Endothelial cell of umbilical vein (primary cell): ENCODE results near the gene BIK. TPM values are rescaled to one million over a fixed set of nuclear protein-coding genes. Genes with fewer than 3 reads are reported as not detected.

Experiments
- BruUV-seq: library from RNA; stranded (reverse); fragments of 400-500 nt; replicated peaks from 2 replicates; lab custom pipeline; 2021; lab: Mats Ljungman, UMichigan
- CTCF ChIA-PET: fragments of 300-600, 350-600 bp; sonication (Branson Sonifier 250); formaldehyde crosslinking; loops from one replicate; lab custom pipeline; 2021; ENCODE audit warnings: antibody characterized with exemption, inconsistent platforms; lab: Charles Lee
- POLR2A ChIA-PET: fragments of 300-600, 350-600 bp; sonication (Branson Sonifier 250); formaldehyde crosslinking; loops from one replicate; lab custom pipeline; 2021; ENCODE audit warnings: antibody characterized with exemption, inconsistent platforms; lab: Charles Lee
- DNase-seq: peaks from one replicate; pipeline ENCODE4 v3.0.0-alpha.2; 2011; ENCODE audit warnings: low read depth, low spot score
- FAIRE-seq: peaks from 2 replicates; lab custom pipeline; 2011; peaks lifted over from hg19 to GRCh38; lab: Jason Lieb, UNC
- H2AFZ ChIP-seq: 2 replicates; pipeline ENCODE4 v1.6.0; 2012; ENCODE audit warnings: low read depth, low read length, control low read depth, inconsistent platforms
- H3K27ac ChIP-seq: 2 replicates; pipeline ENCODE4 v1.5.1; 2011; ENCODE audit warnings: low read depth, mild to moderate bottlenecking, control low read depth, low read length, moderate library complexity; ENCODE audit not compliant: insufficient read depth
- H3K27me3 ChIP-seq, 2 experiments: 2 replicates each; pipeline versions ENCODE4 v1.6.0 to v1.6.1; 2011; ENCODE audit warnings: low read length in 2 of 2, mixed read lengths in 1 of 2; ENCODE audit not compliant: control insufficient read depth in 2 of 2, insufficient read depth in 2 of 2
- H3K36me3 ChIP-seq, 2 experiments: 2 replicates in 1 of 2; 3 replicates in 1 of 2; pipeline ENCODE4 v1.5.1; 2011; ENCODE audit warnings: low read length in 2 of 2, mild to moderate bottlenecking in 1 of 2, moderate library complexity in 1 of 2; ENCODE audit not compliant: control insufficient read depth in 2 of 2, insufficient read depth in 2 of 2; ENCODE audit errors: extremely low read depth in 1 of 2
- H3K4me1 ChIP-seq: 3 replicates; pipeline ENCODE4 v1.5.1; 2011; ENCODE audit warnings: mild to moderate bottlenecking, low read length; ENCODE audit not compliant: control insufficient read depth, insufficient read depth; ENCODE audit errors: extremely low read depth
- H3K4me2 ChIP-seq: 2 replicates; pipeline ENCODE4 v1.6.1; 2011; ENCODE audit warnings: low read length, control low read depth, mixed read lengths; ENCODE audit not compliant: insufficient read depth
- H3K4me3 ChIP-seq, 3 experiments: fragments of 200-600 bp in 1 of 3; sonication (generic), shearing (Covaris generic) in 1 of 3; replicated peaks in 1 of 3; 2 replicates each; pipeline ENCODE4 v1.5.1; 2011 to 2016; ENCODE audit warnings: control low read depth in 3 of 3, low read length in 3 of 3, mild to moderate bottlenecking in 2 of 3, inconsistent platforms in 1 of 3, low read depth in 1 of 3, moderate library complexity in 1 of 3; ENCODE audit not compliant: insufficient read depth in 1 of 3
- H3K79me2 ChIP-seq: 2 replicates; pipeline ENCODE4 v1.6.0; 2012; ENCODE audit warnings: low read length, inconsistent platforms; ENCODE audit not compliant: control insufficient read depth, insufficient read depth
- H3K9ac ChIP-seq: replicated peaks from 2 replicates; pipeline ENCODE3; 2011; ENCODE audit warnings: low read length, control low read depth; ENCODE audit not compliant: insufficient read depth; ENCODE audit errors: extremely low read depth
- H3K9me1 ChIP-seq: replicated peaks from 3 replicates; pipeline ENCODE4 v1.6.0; 2011; ENCODE audit warnings: mild to moderate bottlenecking, low read length; ENCODE audit not compliant: control insufficient read depth, insufficient read depth; ENCODE audit errors: extremely low read depth
- H3K9me3 ChIP-seq: replicated peaks from 2 replicates; pipeline ENCODE4 v1.5.1; 2012; ENCODE audit warnings: low read length, inconsistent platforms; ENCODE audit not compliant: control insufficient read depth, insufficient read depth
- H4K20me1 ChIP-seq: replicated peaks from 2 replicates; pipeline ENCODE3; 2011; ENCODE audit warnings: mild to moderate bottlenecking, low read length; ENCODE audit not compliant: control insufficient read depth, insufficient read depth; ENCODE audit errors: extremely low read depth
- CTCF ChIP-seq, 2 donors: IDR thresholded peaks; 1 replicate in 1 of 2; 2 replicates in 1 of 2; pipeline ENCODE4 v1.5.1; 2011; ENCODE audit warnings: low read length in 2 of 2, mild to moderate bottlenecking in 2 of 2, moderate library complexity in 2 of 2, control low read depth in 1 of 2, inconsistent platforms in 1 of 2, low read depth in 1 of 2; ENCODE audit not compliant: insufficient read depth in 1 of 2; ENCODE audit errors: extremely low read depth in 1 of 2
- FOS ChIP-seq: IDR thresholded peaks from 2 replicates; pipeline ENCODE4 v1.6.1; 2011; ENCODE audit warnings: mild to moderate bottlenecking, low read length, moderate library complexity, borderline replicate concordance; ENCODE audit not compliant: insufficient read depth
- JUN ChIP-seq: IDR thresholded peaks from 2 replicates; pipeline ENCODE4 v1.6.1; 2011; ENCODE audit warnings: borderline replicate concordance, low read depth; ENCODE audit not compliant: insufficient read length, insufficient read depth
- MAX ChIP-seq: IDR thresholded peaks from 2 replicates; pipeline ENCODE4 v1.6.1; 2011; ENCODE audit not compliant: insufficient read depth, insufficient read length
- MYC ChIP-seq: IDR thresholded peaks from one replicate; pipeline ENCODE4 v1.6.1; 2011; ENCODE audit warnings: mild to moderate bottlenecking, low read depth, low read length
- POLR2AphosphoS5 ChIP-seq: IDR thresholded peaks from 2 replicates; pipeline ENCODE4 v1.6.1; 2012; ENCODE audit warnings: low read depth, mild to moderate bottlenecking, control low read depth, low read length, moderate library complexity; ENCODE audit not compliant: insufficient read depth
- dilution Hi-C: fragments of 300-500 bp; cut with MboI; formaldehyde crosslinking; loops from one replicate; pipeline ENCODE4 v1.15.0; 2019; ENCODE audit warnings: low sequenced_read_pairs; ENCODE audit not compliant: extremely low pct_ligation_motif_present
- intact Hi-C: fragments of 100-400 bp; cut with micrococcal nuclease; formaldehyde crosslinking; loops from one replicate; pipeline ENCODE4 v1.10.0; 2022
- polyA plus RNA-seq, 4 experiments: library from polyadenylated mRNA; depleted of rRNA in 3 of 4; stranded (reverse) in 3 of 4; unstranded in 1 of 4; fragments of >200 nt; gene quantifications; 2 replicates each; pipeline versions ENCODE4 v1.2.1 to v1.2.3, GENCODE V29; 2011 to 2012; ENCODE audit warnings: missing spikeins in 1 of 4
- total RNA-seq: library from RNA; stranded (reverse); gene quantifications from 2 replicates; pipeline ENCODE4 v1.2.3, GENCODE V29; 2021

BIK gene
- total and polyA plus RNA-seq, 2 donors (not counting 3 experiments of a cell fraction or from before 2014, with no cell fraction given), result 0.49 to 0.95 TPM

GRCh38 chr22:43159484-43160178 is 49.1 kb downstream of the BIK start:
- H3K36me3 ChIP-seq, result peaks cover 0 to 15% of the 10 kb centered on the region in 2 experiments
- intact Hi-C loops (no loop called here), dilution Hi-C loops (no loop called here)
- no peak for FAIRE-seq
- POLR2A ChIA-PET, result no interaction called here
- no peaks in the 10 kb centered on the region for H3K9me3 ChIP-seq
- H3K4me3 ChIP-seq, result no peak overlapping the region
- H3K4me2 ChIP-seq, result no peak overlapping the region
- TF ChIP-seq CTCF (IDR thresholded peaks at IDR 0.05; ENCODE audit: extremely low read depth in 1 of 2, insufficient read depth in 1 of 2, low read depth in 1 of 2, low read length in 2 of 2) (peak; percentile 21 to 44), FOS (no peak), MAX (no peak), JUN (no peak), MYC (no peak), POLR2AphosphoS5 (no peak)
- peaks cover 35% of the 10 kb centered on the region for H3K79me2 ChIP-seq
- no peak for DNase-seq
- H4K20me1 ChIP-seq, result no peaks in the 10 kb centered on the region
- no peak overlapping the region for H3K27ac ChIP-seq
- CTCF ChIA-PET, result interaction anchor here (1.5 kb wide), 1 partner anchor 50 kb away, joined by 4 read pairs; no protein-coding TSS in a partner anchor
- H3K27me3 ChIP-seq, result no peaks in the 10 kb centered on the region
- no peaks in the 10 kb centered on the region for H3K9me1 ChIP-seq
- no peaks in the 10 kb centered on the region for H3K4me1 ChIP-seq
- H2AFZ ChIP-seq, result no peak overlapping the region
- H3K9ac ChIP-seq, result no peak overlapping the region
- BruUV-seq, result no TSS peak
